GM18909 (cell line): Measurements from ENCODE around the gene AMZ1.
"Not testable (repeated sequence)": the region's sequence is repeated elsewhere in the genome, so short reads cannot be mapped to it uniquely, and the experiment has no call there.

Source experiments
- ATAC-seq: cut with Tn5 transposase; IDR thresholded peaks from one replicate; pipeline ENCODE4 v1.9.1; 2021; ENCODE audit warnings: mild to moderate bottlenecking; ENCODE audit not compliant: unreplicated experiment, poor library complexity

The AMZ1 gene

DNA sequence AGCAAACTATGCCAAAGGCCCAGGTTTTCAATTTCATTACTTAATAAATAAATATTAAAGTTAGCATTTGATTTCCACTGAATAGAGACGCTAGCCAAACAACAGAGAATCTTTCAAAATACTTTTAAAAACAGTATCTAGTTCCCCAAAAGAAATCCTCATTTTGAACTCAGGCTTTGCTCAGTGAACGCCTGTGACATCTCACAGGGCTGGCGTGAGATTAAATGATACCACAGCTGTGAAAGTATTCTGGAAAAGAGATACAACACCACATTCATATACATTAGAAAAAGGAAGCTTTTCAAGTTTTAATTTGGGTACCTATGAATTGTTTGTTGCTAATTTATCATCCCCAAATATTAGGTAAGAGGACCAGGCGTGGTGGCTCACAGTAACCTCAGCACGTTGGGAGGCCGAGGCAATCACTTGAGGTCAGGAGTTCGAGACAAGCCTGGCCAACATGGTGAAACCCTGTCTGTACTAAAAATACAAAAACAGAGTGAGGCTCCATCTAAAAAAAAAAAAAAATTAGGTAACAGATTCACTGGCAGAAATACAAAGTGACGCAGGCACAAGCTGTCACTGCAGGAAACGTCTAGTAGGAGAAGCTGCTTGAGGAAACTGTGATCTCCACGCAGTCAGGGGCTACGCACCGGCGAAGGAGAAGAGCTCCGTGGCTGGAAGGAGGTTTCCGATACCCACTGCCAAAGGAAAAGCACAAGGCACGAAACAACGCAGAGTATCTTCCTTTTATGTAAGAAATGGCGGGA is 50.0 kb downstream of the AMZ1 start:
- ATAC-seq = no peak

DNA sequence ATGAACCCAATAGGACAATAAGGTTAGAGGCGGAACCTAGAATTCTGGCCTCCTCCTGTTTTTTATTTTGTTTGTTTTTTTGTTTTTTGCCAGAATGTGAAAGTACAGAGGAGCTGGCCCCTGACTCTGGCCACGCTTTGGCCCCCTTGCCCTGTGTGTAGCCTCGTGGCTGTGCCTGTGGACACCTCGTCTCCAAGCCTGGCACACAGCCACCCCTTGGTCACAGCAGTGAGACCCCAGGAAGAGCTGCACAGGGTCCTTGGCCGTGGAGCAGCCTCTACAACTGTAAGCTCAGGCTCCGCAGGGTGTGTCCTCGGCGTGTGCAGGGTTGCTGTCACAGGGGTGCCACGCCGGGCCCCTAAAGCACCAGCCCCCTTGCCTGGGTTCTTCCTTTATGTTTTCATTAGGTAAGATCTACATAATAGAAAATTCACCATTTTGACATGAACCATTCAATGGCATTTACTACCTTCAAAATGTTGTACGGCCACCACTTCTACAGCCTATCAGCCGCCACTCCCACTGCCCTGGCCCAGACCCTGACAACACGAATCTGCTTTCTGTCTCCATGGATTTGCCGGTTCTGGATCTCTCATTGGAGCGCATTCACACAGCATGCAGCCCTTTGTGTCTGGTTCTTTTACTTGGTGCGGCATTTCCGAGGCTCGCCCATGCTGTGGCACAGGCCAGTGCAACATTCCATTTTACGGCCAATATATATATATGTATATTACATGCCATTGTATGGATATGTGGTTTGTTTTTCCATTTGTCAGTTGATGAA is 51.0 kb downstream of the AMZ1 start:
- ATAC-seq = no peak

DNA sequence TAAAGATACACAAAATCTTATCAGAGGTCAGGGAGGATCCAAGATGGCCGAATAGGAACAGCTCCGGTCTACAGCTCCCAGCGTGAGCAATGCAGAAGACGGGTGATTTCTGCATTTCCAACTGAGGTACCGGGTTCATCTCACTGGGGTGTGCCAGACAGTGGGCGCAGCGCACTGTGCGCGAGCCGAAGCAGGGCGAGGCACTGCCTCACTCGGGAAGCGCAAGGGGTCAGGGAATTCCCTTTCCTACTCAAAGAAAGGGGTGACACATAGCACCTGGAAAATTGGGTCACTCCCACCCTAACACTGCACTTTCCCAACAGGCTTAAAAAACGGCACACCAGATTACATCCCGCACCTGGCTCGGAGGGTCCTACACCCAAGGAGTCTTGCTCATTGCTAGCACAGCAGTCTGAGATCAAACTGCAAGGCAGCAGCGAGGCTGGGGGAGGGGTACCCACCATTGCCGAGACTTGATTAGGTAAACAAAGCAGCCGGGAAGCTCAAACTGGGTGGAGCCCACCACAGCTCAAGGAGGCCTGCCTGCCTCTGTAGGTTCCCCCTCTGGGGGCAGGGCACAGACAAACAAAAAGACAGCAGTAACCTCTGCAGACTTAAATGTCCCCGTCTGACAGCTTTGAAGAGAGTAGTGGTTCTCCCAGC is 55.7 kb downstream of the AMZ1 start:
- ATAC-seq = not testable (repeated sequence)

DNA sequence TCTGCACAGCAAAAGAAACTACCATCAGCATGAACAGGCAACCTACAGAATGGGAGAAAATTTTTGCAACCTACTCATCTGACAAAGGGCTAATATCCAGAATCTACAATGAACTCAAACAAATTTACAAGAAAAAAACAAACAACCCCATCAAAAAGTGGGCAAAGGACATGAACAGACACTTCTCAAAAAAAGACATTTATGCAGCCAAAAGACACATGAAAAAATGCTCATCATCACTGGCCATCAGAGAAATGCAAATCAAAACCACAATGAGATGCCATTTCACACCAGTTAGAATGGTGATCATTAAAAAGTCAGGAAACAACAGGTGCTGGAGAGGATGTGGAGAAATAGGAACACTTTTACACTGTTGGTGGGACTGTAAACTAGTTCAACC is 60.7 kb downstream of the AMZ1 start:
- ATAC-seq = not testable (repeated sequence)

DNA sequence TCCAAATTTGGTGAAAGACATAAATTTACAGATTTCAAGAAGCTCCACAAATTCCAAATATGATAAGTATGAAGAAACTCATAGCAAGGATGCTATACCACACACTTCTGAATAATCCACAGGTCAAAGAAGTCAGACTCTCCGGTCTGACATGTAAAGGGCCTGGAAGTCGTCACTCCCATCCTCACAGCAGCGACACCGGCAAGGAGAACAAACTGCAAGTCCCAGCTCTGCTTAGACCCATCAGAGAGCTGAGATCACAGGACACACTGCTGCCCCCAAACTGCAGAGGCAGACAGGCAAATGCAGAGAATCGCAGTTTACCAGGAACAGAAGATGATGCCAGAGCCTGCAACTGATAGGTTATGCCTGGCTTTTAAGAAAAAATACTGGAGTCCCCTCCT is 62.0 kb downstream of the AMZ1 start:
- ATAC-seq = no peak

DNA sequence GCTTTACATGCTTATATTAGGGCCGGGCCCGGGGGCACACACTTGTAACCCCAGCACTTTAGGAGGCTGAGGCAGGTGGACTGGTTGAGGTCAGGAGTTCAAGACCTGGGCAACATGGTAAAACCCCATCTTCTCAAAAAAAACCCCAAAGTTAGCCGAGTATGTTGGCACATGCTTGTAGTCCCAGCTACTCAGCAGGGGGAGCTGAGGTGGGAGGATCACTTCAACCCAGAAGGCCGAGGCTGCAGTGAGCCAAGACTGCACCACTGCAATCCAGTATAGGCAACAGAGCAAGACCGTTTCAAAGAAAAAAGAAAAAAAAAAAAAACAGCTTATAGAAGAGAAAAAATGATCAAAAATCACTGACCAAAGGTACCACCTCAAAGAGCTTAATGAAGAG is 63.1 kb downstream of the AMZ1 start:
- ATAC-seq = no peak

DNA sequence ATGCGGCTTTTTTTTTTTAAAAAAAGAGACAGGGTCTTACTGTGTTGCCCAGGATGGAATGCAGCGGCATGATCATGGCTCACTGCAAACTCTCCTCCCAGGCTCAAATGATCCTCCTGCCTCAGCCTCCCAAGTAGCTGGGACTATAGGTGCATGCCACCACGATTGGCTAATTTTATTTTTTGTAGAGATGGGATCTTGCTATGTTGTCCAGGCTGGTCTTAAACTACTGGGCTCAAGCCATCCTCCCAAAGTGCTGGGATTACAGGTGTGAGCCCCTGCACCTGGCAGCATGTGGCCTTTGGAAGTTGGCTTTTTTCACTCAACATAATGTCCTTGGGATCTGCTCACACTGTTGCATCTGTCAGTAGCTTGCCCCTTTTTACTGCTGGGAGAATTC is 65.1 kb downstream of the AMZ1 start:
- ATAC-seq = no peak

DNA sequence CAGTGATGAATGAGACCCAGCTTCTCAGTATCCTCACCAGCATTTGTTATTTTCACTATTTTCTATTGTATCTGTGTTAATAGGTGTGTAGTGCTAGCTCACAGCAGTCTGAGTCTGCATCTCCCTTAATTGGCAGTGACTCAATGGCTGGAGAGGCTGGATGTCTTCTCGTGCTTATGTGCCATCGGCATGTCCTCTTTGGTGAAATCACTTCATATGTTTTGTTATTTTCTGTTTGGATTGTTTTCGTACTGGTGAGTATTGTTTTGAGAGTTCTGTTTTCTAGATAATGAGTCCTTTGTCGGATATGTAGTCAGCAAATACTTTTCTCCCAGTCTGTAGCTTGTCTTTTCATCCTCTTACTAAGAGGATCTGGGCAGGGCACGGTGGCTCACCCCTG is 66.1 kb downstream of the AMZ1 start:
- no peak for ATAC-seq

DNA sequence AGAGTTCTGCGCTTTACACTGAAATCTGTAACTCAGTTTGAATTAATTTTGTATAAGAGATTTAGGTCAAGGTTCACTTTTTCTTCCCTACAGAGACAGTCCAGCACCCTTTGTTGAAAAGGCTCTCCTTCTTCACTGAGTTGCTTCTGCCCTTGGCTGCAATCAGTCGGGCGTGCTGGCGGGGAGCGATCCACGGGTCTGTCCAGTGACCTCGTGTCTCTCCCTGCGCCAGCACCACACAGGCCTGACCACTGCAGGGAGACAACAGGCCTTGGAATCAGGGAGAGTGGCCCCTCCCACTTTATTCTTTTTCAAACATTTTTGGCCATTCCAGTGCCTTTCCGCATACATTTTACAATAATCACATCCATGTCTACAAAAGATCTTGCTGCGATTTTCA is 66.9 kb downstream of the AMZ1 start:
- ATAC-seq = no peak

DNA sequence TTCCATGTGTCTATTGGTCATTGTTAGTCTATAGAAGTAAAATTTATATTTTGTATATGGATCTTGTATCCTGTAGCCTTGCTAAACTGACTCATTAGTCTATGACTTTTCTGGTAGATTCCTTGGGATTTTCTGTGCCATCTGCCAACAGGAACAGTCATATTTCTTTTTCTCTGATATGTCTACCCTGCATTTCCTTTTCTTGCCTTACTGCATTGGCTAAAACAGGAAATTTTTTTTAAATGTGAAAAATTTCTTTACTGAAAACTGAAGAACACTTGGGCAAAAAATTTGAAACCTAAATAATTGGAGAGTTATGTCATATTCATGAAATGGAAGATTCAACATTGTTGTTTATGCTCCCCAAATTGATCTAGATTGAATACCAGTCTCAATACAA is 67.5 kb downstream of the AMZ1 start:
- no peak for ATAC-seq

DNA sequence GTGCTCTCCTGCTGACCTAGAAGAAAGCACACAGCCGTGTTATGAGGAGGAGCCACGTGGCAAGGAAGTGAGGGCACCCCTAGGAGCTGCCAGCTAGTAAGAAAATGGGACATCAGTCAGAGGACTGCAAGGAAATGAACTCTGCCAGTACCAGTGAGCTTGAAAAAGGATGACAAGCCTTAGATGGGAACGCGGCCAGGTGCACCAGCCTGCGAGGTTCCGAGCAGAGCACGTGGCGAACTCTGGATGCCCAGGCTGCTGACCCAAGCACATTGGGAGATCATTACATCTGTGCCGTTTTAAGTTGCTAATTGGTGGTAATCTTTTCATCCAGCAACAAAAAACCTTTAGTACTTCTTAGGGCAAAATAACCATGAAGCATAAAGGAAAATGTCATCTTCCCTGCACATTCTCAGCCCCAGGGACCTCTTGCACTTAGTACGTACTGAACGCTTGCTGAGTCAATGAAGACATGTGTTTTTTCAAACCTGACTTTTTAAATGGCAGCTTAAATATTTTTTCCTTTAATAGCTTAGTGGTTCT is 69.4 kb downstream of the AMZ1 start:
- ATAC-seq = no peak

DNA sequence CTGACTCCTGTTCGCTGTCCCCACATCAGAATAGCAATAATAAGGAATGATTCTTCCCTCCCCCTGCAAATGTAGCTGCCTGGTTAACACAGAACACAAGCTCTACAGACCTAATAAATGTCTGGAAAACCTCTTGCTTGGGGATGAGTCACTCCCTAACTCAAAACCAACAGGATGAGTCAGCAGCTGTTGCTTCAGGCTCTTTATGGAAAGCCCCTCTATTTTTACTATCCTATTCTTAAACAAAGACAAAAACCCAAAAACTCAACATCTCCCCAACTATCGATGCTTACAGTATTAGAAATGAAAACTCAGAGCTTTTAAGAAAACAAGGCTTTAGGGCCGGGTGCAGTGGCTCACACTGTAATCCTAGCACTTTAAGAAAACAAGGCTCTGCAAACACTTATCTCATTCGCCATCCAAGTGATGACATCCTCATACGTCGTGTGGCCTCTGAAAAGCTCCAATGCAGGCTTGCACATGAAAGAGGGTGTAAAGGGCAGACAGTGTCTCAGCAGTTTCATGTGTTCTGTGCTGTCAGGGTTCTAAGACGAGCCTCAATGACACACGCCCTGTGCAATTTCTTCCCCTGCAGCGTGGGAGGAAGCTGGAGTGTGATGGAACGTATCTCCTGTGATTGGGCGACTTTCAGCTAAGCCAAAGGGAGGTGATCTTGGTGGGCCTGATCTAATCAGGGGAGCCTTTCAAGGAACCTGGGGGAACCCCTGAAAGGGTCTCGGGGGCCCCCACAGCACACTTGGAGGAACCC is 70.1 kb downstream of the AMZ1 start:
- peak; percentile 84 for ATAC-seq

DNA sequence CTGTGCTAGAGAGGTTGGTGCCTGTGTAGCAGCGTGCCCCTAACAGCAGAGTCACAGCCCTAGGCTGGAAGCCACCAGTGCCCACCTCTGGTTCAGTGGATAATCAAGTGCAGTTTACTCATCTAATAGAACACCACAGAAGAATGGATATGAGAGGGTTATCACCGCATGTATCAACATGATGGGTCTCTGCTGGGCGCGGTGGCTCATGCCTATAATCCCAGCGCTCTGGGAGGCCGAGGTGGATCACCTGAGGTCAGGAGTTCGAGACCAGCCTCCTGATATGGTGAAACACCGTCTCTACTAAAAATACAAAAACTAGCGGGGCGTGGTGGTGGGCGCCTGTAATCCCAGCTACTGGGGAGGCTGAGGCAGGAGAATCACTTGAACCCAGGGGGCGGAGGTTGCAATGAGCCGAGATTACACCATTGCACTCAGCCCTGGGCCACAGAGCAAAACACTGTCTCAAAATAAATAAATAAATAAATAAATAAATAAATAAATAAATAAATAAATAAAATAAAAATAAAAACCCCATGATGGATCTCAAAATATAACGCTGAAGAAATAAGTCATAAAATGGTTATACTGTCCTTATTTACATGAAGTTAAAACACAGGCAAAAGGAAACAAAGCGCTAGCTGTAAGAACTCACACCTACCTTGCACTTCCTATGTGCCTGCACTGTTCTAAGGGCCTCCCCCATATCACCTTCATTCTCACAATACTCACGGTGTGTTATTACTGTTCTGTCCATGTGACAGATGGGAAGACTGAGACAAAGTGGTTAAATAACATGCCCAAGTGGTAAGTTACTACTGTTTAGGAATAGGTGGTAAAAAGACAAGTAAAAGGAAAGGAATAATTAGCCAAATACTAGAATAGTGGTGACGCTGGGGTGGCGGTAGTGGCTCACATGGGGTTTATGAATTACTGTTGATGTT is 70.9 kb downstream of the AMZ1 start:
- no peak for ATAC-seq

DNA sequence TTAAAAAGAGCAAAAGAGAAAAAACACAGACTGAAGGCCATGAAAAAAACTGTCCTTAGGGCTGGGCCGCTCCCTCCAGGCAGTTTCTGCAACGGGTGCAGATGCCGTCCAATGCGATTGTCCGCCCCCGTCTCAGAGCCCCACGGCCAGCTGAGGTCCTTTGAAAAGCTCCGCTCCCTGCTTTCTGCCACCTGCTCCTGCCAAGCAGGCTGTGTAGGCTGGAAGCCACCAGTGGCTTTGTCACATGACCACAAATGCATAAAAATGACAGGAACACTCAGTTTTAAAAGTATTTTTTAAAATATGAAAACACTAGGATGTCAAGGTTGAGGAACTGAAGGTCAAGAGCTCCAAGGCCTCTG is 71.7 kb downstream of the AMZ1 start:
- no peak for ATAC-seq

DNA sequence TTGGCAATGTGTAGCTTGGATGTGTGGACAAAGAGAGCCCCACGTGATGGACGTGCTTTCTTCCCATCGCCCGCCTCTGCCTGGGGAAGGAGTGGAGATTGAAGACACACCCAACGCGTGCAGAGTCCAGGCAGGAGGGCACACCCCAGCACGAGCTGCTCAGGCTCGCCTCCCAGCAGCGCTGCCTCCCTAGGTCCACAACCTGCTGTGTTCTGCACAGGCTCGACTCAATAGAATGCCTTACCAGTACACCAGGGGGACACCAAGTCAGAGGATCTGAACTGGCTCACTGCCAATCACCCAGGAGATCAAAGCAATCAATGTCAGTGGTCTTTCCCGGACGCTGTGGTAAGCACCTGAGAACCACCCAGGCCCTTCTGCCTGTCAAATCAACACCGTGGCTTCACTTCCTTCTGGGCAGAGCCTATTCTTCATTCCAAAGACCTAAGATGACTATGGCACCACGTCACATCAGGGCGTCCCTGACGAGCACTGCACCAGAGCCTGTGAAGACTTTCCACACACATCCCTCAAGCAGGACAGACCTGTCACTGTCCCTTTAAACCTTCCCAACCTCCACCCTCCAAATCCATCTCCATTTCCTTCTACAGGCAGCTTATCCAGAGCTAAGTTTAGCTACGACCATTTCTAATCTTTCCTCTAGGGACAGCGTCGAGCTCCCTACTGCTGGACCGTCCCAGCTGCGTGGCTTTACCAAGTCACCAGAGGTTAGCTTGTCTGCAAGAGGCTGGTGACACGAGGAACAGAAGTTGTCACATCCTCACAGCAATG is 72.3 kb downstream of the AMZ1 start:
- no peak for ATAC-seq

DNA sequence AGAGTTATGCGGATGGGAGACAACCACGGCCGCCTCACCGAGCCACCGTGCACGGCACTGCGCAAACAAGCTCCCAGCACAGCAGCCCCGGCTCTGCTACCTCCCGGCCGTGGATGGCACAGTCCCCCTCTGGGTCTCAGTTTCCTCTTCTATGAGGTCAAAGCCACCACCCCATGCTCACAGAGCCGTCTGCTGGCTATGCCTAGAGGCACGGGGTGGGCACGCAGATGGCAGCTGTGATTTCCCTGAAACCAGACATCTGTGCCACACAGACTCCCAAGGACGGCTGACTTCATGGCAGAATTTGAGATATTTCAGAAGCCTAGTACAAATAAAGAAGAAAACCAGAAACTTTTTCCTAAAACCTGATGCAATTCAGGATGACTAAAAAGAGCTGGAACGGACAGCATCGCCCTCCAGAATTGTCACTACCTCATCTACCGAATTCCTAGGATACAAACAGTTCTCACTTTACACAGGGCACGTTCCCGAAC is 73.2 kb downstream of the AMZ1 start:
- no peak for ATAC-seq

DNA sequence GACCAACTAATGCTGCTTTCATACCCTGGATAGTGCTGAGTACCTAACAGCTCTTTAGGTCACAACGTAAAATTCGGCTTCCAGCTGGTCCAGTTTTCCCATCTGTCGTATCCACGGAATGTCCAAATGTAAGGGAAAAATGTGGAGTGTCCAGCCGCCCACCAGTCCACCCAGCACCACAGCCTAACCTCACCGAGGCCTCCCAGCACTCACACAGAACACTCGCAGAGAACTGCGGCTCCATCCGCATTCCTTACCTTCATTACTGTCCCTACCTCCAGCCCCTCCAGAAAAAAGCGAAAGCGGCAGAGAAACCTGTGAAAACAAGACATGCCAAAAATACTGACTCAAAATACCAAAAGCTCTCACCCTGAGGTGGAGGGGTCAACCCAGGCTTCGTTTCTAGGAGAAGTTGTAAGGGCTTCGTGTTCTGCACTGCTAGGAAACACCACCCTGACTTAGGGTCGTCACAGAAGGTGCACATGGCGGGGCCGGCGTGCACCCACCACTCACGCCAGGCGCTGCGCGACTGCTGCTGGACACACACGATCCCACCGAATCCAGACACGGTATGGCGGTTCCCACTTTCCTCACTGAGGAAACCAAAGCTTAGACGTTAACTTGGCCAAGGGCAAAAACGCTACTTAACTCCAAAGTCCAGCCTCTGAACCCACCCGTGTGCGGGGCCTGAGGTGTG is 73.9 kb downstream of the AMZ1 start:
- ATAC-seq = no peak

DNA sequence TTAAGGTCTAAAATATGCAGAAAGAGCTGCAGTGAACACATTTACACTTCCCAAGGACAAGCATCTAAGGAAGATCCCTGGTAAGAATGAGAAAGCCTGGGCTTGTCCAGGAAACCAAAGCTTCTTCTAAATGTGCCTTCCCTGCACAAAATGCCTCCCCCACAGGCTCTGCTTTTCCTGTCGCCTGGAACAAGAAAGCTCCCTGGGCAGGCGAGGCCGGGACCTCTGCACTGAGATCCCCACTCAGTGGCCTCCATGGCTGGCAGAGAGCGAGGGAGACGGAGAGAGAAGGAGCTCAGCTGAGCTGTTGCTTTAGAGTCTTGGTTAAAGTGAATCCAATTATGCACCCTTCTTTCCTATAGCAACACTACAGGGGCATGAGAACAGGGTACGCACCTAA is 75.6 kb downstream of the AMZ1 start:
- no peak for ATAC-seq
